Colonic mucosa (tissue), 4 donors: ENCODE results near the gene PI4K2A. TPM values are rescaled to one million over a fixed set of nuclear protein-coding genes. Genes with fewer than 3 reads are reported as not detected.

Experiments
- DNase-seq: peaks from one replicate; pipeline ENCODE4 v3.0.0-alpha.2; 2020
- H3K27ac ChIP-seq: fragments of 200-600 bp; one replicate; pipeline ENCODE4 v1.8.0; 2021
- H3K27me3 ChIP-seq: fragments of 200-600 bp; one replicate; pipeline ENCODE4 v1.8.0; 2021
- H3K36me3 ChIP-seq: fragments of 200-600 bp; one replicate; pipeline ENCODE4 v1.8.0; 2021
- H3K4me1 ChIP-seq: fragments of 200-600 bp; one replicate; pipeline ENCODE4 v1.8.0; 2021; ENCODE audit warnings: mild to moderate bottlenecking
- H3K4me3 ChIP-seq: fragments of 200-600 bp; one replicate; pipeline ENCODE4 v1.8.0; 2021
- H3K9ac ChIP-seq, 2 donors: one replicate each; pipeline ENCODE4 v1.7.0; 2013; ENCODE audit warnings: control low read depth in 2 of 2, low read depth in 2 of 2, low read length in 2 of 2
- H3K9me3 ChIP-seq: fragments of 200-600 bp; one replicate; pipeline ENCODE4 v1.8.0; 2021
- intact Hi-C: fragments of 100-400 bp; cut with DNase I; formaldehyde crosslinking; loops from one replicate; pipeline ENCODE4 v1.14.1; 2022
- total RNA-seq, 2 donors: library from RNA; stranded (reverse); fragmentation: NEBNext Ultra II Directional in 1 of 2; extraction: Animal tissue kit (Norgen Biotek cat#: 25700) in 1 of 2; gene quantifications; one replicate each; pipeline ENCODE4 v1.2.1, GENCODE V29; 2021
- TF ChIP-seq, protein P1 (sequence below): fragments of 200-600 bp; IDR thresholded peaks from one replicate; pipeline ENCODE4 v1.8.0; 2022; ENCODE audit warnings: antibody characterized with exemption, mild to moderate bottlenecking
- donor health status: healthy.
- donor health status: DM: no; HTN: no; CAD: no.
- donor health status: DM: no; HTN: no; CAD: no.

PI4K2A gene
- total RNA-seq, 2 donors from 2014 or later: 10.6 to 11.0 TPM

DNA sequence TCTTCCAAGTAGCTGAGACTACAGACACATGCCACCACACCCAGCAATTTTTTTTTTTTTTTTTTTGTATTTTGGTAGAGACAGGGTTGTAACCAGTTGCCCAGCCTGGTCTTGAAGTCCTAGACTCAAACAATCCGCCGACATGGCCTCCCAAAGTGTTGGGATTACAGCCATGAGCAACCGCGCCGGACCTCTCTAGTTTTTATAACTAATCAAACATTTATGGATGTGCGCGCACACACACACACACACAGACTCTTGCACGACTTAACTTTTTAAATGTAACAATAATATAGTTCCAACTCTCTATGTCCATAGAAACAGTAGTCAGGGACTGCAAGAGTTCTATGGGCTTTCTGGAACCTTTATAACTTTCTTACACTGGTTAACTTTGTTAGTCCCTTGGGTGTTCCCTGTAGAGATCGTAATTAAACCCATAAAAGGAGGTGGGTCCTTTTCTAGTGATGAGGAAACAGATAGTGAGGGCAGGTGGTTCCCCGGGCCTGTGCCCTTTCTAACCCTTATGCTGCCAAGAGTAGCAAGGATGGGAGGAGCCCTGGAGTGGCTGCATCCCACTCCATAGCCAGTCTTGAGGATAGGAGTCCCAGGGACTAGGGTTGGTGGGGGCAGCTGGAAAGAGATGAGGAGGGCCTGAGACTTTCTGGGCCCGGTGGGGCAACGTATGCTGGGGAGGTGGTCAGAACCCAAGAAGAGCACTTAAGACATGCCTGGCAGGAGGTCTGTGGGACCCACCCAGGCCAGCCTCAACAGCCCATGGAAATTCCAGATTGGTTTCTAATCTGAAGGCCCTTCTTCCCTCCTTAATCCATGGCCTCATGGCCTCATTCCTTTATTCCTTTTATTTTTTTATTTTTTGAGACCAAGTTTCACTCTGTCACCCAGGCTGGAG is 81.7 kb downstream of the PI4K2A start:
- Histone ChIP-seq H3K9ac (peak overlapping the region in 1 of 2 donors; percentile 40), H3K9me3 (no peaks in the 10 kb centered on the region), H3K27me3 (no peaks in the 10 kb centered on the region), H3K4me1 (peaks cover 20% of the 10 kb centered on the region), H3K36me3 (no peaks in the 10 kb centered on the region), H3K27ac (peak overlapping the region; percentile 82), H3K4me3 (no peak overlapping the region)
- TF ChIP-seq, protein P1, sequence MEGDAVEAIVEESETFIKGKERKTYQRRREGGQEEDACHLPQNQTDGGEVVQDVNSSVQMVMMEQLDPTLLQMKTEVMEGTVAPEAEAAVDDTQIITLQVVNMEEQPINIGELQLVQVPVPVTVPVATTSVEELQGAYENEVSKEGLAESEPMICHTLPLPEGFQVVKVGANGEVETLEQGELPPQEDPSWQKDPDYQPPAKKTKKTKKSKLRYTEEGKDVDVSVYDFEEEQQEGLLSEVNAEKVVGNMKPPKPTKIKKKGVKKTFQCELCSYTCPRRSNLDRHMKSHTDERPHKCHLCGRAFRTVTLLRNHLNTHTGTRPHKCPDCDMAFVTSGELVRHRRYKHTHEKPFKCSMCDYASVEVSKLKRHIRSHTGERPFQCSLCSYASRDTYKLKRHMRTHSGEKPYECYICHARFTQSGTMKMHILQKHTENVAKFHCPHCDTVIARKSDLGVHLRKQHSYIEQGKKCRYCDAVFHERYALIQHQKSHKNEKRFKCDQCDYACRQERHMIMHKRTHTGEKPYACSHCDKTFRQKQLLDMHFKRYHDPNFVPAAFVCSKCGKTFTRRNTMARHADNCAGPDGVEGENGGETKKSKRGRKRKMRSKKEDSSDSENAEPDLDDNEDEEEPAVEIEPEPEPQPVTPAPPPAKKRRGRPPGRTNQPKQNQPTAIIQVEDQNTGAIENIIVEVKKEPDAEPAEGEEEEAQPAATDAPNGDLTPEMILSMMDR: no peak
- DNase-seq: peak; percentile 84
- intact Hi-C loops: no loop called here

DNA sequence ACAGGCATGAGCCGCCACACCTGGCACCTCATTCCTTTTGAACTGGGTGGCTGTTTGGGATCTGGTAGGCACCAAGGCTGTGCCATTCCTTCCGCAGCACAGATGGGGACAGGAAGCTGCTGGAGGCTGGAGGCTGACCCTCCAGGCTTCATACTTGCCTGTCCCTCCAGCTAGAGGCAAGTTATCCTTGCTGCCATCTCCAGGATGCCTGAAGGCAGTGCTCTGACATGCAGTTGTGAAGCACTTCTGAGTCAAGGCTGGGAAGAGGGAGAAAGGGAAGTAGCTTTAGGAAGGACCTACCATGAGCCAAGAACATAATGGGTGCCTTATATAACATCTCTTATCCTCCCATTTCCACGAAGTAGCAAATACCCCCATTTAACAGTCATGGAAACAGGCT is 82.5 kb downstream of the PI4K2A start:
- no peak for DNase-seq
- no peak overlapping the region for H3K27ac ChIP-seq
- peaks cover 15% of the 10 kb centered on the region for H3K4me1 ChIP-seq
- intact Hi-C loops: no loop called here
- H3K9ac ChIP-seq: no peak overlapping the region
- no peak overlapping the region for H3K4me3 ChIP-seq
- no peaks in the 10 kb centered on the region for H3K9me3 ChIP-seq
- TF ChIP-seq, protein P1: no peak
- no peaks in the 10 kb centered on the region for H3K27me3 ChIP-seq
- H3K36me3 ChIP-seq: no peaks in the 10 kb centered on the region

DNA sequence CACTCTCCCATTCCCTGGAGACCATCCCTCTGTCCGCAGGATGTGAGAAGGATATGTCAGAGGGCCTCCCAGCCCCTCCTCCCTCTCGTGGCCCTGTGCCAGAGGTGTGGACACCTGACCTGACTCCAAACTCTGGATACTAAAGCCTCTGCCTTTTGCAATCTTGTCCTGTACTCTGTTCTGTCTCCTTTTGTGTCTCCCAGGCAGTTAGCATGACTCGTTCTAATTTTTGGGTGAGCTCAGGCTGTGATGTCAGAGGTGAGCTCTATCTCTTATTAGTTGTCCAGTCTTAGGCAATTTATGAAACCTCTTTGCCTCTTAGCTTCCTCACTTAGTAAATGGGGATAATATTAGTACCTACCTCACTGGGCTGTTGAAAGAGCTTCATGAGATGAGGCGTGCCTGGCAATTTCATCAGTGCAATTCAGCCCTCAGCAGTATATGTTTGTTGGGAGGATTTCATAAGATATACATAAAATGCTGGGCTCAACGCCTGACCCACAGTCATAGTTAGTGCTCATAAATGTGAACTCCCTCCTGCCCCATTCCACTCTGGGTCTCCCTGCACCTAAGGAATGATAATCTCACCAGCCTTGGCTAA is 84.0 kb downstream of the PI4K2A start:
- Histone ChIP-seq H3K9me3 (no peaks in the 10 kb centered on the region), H3K27ac (peak overlapping the region; percentile 45), H3K9ac (peak overlapping the region in 1 of 2 donors; percentile 68), H3K4me1 (peaks cover 7% of the 10 kb centered on the region), H3K4me3 (no peak overlapping the region), H3K27me3 (no peaks in the 10 kb centered on the region), H3K36me3 (no peaks in the 10 kb centered on the region)
- peak; percentile 48 for DNase-seq
- intact Hi-C loops: no loop called here
- TF ChIP-seq, protein P1: no peak

Other genes starting within 250 kb of the PI4K2A start
- 10 to 100 TPM; 11.5 to 30.4 TPM for gene RRP12, start 239.3 kb upstream of the PI4K2A start, total RNA-seq
- gene PGAM1, start 214.5 kb upstream of the PI4K2A start, total RNA-seq: 100 to 1,000 TPM; 392 to 453 TPM
- 10 to 100 TPM; 22.5 to 35.5 TPM for gene EXOSC1, start 194.7 kb upstream of the PI4K2A start, total RNA-seq
- 10 to 100 TPM; 31.4 to 57.0 TPM for gene ZDHHC16, start 194.5 kb upstream of the PI4K2A start, total RNA-seq
- gene MMS19, start 142.2 kb upstream of the PI4K2A start, total RNA-seq: 10 to 100 TPM; 43.7 to 62.2 TPM
- gene UBTD1, start 141.7 kb upstream of the PI4K2A start, total RNA-seq: 1 to 10 TPM; 1.8 to 3.2 TPM
- gene ANKRD2, start 67.9 kb upstream of the PI4K2A start, total RNA-seq: under 1 TPM in 1 of 2 donors, not detected in 1; 0.24 TPM
- gene HOGA1, start 56.3 kb upstream of the PI4K2A start, total RNA-seq: under 1 TPM in 1 of 2 donors, not detected in 1; 0.49 TPM
- not detected for gene C10orf62, start 51.0 kb upstream of the PI4K2A start, total RNA-seq
- gene MORN4, start 7.2 kb upstream of the PI4K2A start, total RNA-seq: 1 to 10 TPM; 1.8 to 2.3 TPM
- gene AVPI1, start 46.6 kb downstream of the PI4K2A start, total RNA-seq: 10 to 100 TPM; 26.6 to 34.8 TPM
- gene MARVELD1, start 73.1 kb downstream of the PI4K2A start, total RNA-seq: 10 to 100 TPM; 25.7 to 31.7 TPM
- 10 to 100 TPM; 45.9 to 47.9 TPM for gene ZFYVE27, start 96.5 kb downstream of the PI4K2A start, total RNA-seq
- 1 to 10 TPM in 1 of 2 donors, under 1 TPM in 1; 0.57 to 1.2 TPM for gene SFRP5, start 131.3 kb downstream of the PI4K2A start, total RNA-seq
- under 1 TPM; 0.22 to 0.72 TPM for gene GOLGA7B, start 209.2 kb downstream of the PI4K2A start, total RNA-seq